COLO668 (cell line): ENCODE results near the gene MAN1A1.
"Not testable (repeated sequence)": the region's sequence is repeated elsewhere in the genome, so short reads cannot be mapped to it uniquely, and the experiment has no call there.

Experiments used
- DNase-seq: peaks from one replicate; lab custom pipeline; 2025; ENCODE audit not compliant: unreplicated experiment; lab: John Stamatoyannopoulos, UW

MAN1A1 gene

GRCh38 chr6:119307056-119307455 is 42.5 kb downstream of the MAN1A1 start:
- DNase-seq = no peak

- no peak for DNase-seq
These were observed 43.1 kb downstream of the MAN1A1 start for GRCh38 chr6:119306396-119306968.

GRCh38 chr6:119303164-119303887 is 46.2 kb downstream of the MAN1A1 start:
- DNase-seq = no peak

- DNase-seq = no peak
These were observed 48.1 kb downstream of the MAN1A1 start for GRCh38 chr6:119301429-119301828.

GRCh38 chr6:119299694-119300093 is 49.9 kb downstream of the MAN1A1 start:
- DNase-seq = no peak

GRCh38 chr6:119297049-119297448 is 52.5 kb downstream of the MAN1A1 start:
- no peak for DNase-seq

- DNase-seq = no peak
These were observed 53.2 kb downstream of the MAN1A1 start for GRCh38 chr6:119296036-119297035.

- no peak for DNase-seq
These were observed 54.6 kb downstream of the MAN1A1 start for GRCh38 chr6:119294984-119295383.

GRCh38 chr6:119291060-119291459 is 58.5 kb downstream of the MAN1A1 start:
- DNase-seq = not testable (repeated sequence)

- DNase-seq = no peak
These were observed 59.3 kb downstream of the MAN1A1 start for GRCh38 chr6:119290306-119290705.

- no peak for DNase-seq
These were observed 59.9 kb downstream of the MAN1A1 start for GRCh38 chr6:119289651-119290050.

GRCh38 chr6:119285908-119286625 is 63.5 kb downstream of the MAN1A1 start:
- no peak for DNase-seq

GRCh38 chr6:119284861-119285521 is 64.6 kb downstream of the MAN1A1 start:
- DNase-seq = no peak

- DNase-seq = no peak
These were observed 65.5 kb downstream of the MAN1A1 start for GRCh38 chr6:119283979-119284545.

GRCh38 chr6:119283214-119283613 is 66.3 kb downstream of the MAN1A1 start:
- DNase-seq = no peak

- DNase-seq = no peak
These were observed 68.9 kb downstream of the MAN1A1 start for GRCh38 chr6:119280668-119281067.

GRCh38 chr6:119280080-119280479 is 69.5 kb downstream of the MAN1A1 start:
- no peak for DNase-seq

- DNase-seq = no peak
These were observed 70.9 kb downstream of the MAN1A1 start for GRCh38 chr6:119278625-119279024.

GRCh38 chr6:119277052-119277451 is 72.5 kb downstream of the MAN1A1 start:
- no peak for DNase-seq

GRCh38 chr6:119276211-119276610 is 73.3 kb downstream of the MAN1A1 start:
- DNase-seq = no peak
